GM18861 (cell line): ENCODE results near the gene TMEM87B.

Experiments used
- ATAC-seq: cut with Tn5 transposase; IDR thresholded peaks from one replicate; pipeline ENCODE4 v1.9.1; 2021; ENCODE audit not compliant: unreplicated experiment

TMEM87B gene

GRCh38 chr2:112054847-112055729, at the start of gene TMEM87B:
Gene TMEM87B (plus strand): TSS chr2:112055269. CDS start chr2:112055592, 323 bp downstream.
- ATAC-seq = peak; percentile 53

GRCh38 chr2:112005406-112006075, 49.5 kb upstream of the TMEM87B start:
- no peak for ATAC-seq

- no peak for ATAC-seq
Measured at GRCh38 chr2:112006076-112006410, 49.0 kb upstream of the TMEM87B start.

- ATAC-seq = no peak
Measured at GRCh38 chr2:112007493-112007892, 47.6 kb upstream of the TMEM87B start.

GRCh38 chr2:112008910-112009485, 46.1 kb upstream of the TMEM87B start:
- no peak for ATAC-seq

GRCh38 chr2:112010751-112011150, 44.3 kb upstream of the TMEM87B start:
- no peak for ATAC-seq

GRCh38 chr2:112012556-112012955, 42.5 kb upstream of the TMEM87B start:
- no peak for ATAC-seq

- no peak for ATAC-seq
Measured at GRCh38 chr2:112018846-112019245, 36.2 kb upstream of the TMEM87B start.

GRCh38 chr2:112019569-112019982, 35.5 kb upstream of the TMEM87B start:
- ATAC-seq = no peak

- ATAC-seq = no peak
Measured at GRCh38 chr2:112020561-112020960, 34.5 kb upstream of the TMEM87B start.

- no peak for ATAC-seq
Measured at GRCh38 chr2:112021290-112021689, 33.8 kb upstream of the TMEM87B start.

GRCh38 chr2:112021781-112022231, 33.3 kb upstream of the TMEM87B start:
- no peak for ATAC-seq

GRCh38 chr2:112023707-112024106, 31.4 kb upstream of the TMEM87B start:
- no peak for ATAC-seq

GRCh38 chr2:112024231-112024630, 30.8 kb upstream of the TMEM87B start:
- ATAC-seq = no peak

- no peak for ATAC-seq
Measured at GRCh38 chr2:112024896-112025491, 30.1 kb upstream of the TMEM87B start.

- no peak for ATAC-seq
Measured at GRCh38 chr2:112026509-112026908, 28.6 kb upstream of the TMEM87B start.

- no peak for ATAC-seq
Measured at GRCh38 chr2:112027767-112028166, 27.3 kb upstream of the TMEM87B start.

GRCh38 chr2:112029164-112029563, 25.9 kb upstream of the TMEM87B start:
- no peak for ATAC-seq

GRCh38 chr2:112031473-112032223, 23.4 kb upstream of the TMEM87B start:
- ATAC-seq = no peak

GRCh38 chr2:112032224-112032586, 22.9 kb upstream of the TMEM87B start:
- no peak for ATAC-seq
